GM21526 (cell line): ENCODE results near the gene CLCN4.

Experiments
- ATAC-seq: cut with Tn5 transposase; IDR thresholded peaks from one replicate; pipeline ENCODE4 v1.9.1; 2021; ENCODE audit warnings: moderate library complexity; ENCODE audit not compliant: unreplicated experiment, low FRiP score

The CLCN4 gene

GRCh38 chrX:10128386-10128785 is 28.4 kb upstream of the CLCN4 start:
- ATAC-seq: no peak

- no peak for ATAC-seq
Observed at GRCh38 chrX:10129229-10129628, 27.5 kb upstream of the CLCN4 start.

- no peak for ATAC-seq
Observed at GRCh38 chrX:10130354-10130753, 26.4 kb upstream of the CLCN4 start.

GRCh38 chrX:10133980-10134676 is 22.6 kb upstream of the CLCN4 start:
- ATAC-seq: no peak

GRCh38 chrX:10134921-10135320 is 21.9 kb upstream of the CLCN4 start:
- no peak for ATAC-seq

- ATAC-seq: no peak
Observed at GRCh38 chrX:10135561-10136399, 21.0 kb upstream of the CLCN4 start.

- ATAC-seq: no peak
Observed at GRCh38 chrX:10138726-10139125, 18.0 kb upstream of the CLCN4 start.

GRCh38 chrX:10140264-10140663 is 16.5 kb upstream of the CLCN4 start:
- ATAC-seq: no peak

GRCh38 chrX:10142041-10142599 is 14.7 kb upstream of the CLCN4 start:
- no peak for ATAC-seq

- ATAC-seq: no peak
Observed at GRCh38 chrX:10143071-10143983, 13.4 kb upstream of the CLCN4 start.

- ATAC-seq: no peak
Observed at GRCh38 chrX:10146346-10146745, 10.4 kb upstream of the CLCN4 start.

- no peak for ATAC-seq
Observed at GRCh38 chrX:10152086-10152485, 4.7 kb upstream of the CLCN4 start.

- no peak for ATAC-seq
Observed at GRCh38 chrX:10155137-10155536, 1.6 kb upstream of the CLCN4 start.

- no peak for ATAC-seq
Observed at GRCh38 chrX:10157032-10157341, 212 bp downstream of the CLCN4 start.

- ATAC-seq: no peak
Observed at GRCh38 chrX:10157543-10157942, 768 bp downstream of the CLCN4 start.

GRCh38 chrX:10158279-10159144 is 1.7 kb downstream of the CLCN4 start:
- ATAC-seq: no peak

GRCh38 chrX:10159145-10159468 is 2.3 kb downstream of the CLCN4 start:
- ATAC-seq: no peak

- no peak for ATAC-seq
Observed at GRCh38 chrX:10160211-10160610, 3.4 kb downstream of the CLCN4 start.

- no peak for ATAC-seq
Observed at GRCh38 chrX:10163031-10163430, 6.3 kb downstream of the CLCN4 start.

GRCh38 chrX:10164879-10165278 is 8.1 kb downstream of the CLCN4 start:
- ATAC-seq: no peak
